Stimulated activated CD4-positive, alpha-beta T cell treated with anti-CD3 and anti-CD28 coated beads, Interleukin-15, amount 100 ng/mL, for 24 hours (primary cell): ENCODE results near the gene TIMM10B.
A peak's percentile ranks its signal among the peaks of the same experiment; 100 is the strongest.

Source experiments
- DNase-seq: peaks from one replicate; pipeline ENCODE4 v3.0.0-alpha.2; 2020

The TIMM10B gene

DNA sequence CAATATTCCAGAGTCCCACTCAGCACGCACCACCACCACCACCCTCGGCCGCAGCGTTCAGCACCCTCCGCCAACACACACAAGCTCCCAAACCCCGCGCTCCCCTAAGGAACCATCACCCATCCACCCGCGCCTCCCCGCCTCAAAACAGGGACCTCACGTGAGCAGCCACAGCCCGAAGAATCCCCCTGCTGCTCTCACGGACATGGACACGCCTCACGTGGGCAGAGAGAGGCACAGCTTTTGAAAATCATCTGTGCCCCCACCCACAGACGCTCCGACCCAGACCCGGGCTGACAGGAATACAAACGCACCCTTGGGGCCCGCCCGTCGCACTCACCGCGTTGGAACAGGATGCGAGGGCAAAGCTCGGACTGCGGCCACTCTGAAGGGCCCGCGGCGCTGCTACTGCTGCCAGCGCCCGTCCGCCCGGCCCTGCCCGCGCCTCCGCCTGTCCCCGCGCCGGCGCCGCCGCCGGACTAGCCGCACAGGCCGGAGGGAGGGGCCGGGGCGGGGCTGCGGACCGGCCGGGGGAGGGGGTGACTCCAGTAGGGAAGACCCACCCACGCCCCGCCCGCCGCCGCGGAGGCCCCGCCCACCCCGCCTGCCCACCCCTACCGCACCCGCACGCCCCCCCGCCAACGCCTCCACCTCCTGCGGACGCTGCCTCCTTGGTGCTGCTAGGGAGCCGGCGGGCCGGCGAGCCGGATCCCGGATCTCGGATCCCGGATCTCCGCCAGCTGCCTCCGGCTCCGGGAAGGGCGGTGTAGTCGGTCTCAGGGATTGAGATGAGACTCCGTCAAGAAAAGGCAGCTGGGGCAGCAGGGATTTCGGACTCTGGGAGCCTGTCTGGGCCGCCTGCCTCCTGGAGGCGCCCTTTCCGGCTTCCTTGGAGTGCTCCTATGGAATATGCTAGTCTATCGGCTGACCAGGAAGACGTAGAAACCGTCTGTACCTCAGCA, 7.6 kb upstream of the TIMM10B start, which contains the start of gene TRIM3:
Gene TRIM3, minus strand, starts transcription at position 491 of the 962 bp plus-strand sequence. CDS start 8,246 bp downstream, outside the sequence.
- DNase-seq = peak; percentile 79

DNA sequence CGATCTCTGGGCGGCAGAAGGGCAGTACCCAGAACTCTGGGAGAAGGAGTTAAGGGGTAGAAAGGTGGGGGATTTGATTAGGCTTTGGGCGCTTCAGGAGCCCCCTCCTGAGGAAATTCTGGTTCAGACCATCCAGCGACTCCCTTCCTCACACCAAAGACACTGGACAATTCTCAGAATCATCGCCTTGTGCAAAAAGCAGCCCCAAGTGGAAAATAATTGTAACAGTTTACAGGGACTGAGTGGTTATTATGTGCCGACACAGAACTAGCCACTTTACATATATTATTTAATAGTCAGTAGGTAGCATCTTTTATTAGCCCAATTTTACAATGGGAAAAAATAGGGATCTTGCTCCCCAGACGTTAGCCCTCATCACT, 6.9 kb upstream of the TIMM10B start:
- DNase-seq = no peak

DNA sequence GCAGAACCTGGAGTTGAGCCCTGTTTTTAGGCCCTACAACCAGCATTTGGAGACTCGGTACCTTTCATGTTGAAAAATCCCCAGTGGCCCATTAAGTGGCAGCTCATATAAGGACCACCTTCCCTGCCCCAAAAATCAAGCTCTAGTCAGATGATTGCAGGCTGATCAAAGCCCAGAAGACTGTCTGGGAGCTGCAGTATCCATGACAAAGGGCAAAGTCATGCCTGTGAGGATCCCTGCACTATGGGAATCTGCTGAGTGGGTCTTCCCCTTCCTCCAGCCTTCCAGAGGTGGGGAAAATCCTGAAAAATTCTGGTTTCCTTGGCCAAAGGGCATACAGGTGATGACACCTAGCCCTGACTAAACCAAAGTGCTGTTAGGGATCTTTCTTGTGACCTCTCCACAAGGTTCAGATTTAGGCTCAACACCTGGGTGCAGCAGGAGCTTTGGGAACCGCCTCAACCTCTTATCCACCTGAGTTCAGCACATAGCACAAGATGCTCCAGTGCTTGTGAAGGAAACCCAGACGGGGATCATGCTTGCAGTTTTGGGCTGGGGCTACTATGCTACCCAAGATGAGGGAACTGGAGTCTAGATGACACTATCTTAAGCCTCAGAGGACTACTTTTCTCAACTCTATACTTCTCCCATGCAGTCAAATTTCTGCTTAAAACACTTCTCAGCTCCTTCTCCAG, 6.3 kb upstream of the TIMM10B start:
- no peak for DNase-seq

DNA sequence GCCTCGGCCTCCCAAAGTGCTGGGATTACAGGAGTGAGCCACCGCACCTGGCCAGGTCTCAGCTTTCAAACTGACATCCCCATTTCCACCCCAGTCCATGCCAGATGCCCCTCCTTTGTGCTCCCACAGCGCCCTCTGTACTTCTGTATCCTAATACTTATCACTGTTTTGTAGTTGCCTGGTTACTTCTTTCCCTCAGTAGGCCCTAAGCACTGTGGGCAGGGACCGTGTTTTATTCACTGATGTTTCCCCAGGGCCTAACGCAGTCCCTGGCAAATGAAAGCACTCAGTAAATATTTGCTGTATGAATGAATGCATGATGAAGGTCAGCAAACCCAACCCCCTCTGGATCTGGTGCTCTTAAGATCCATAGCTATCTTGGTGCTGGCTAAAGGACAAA, 5.4 kb upstream of the TIMM10B start:
- no peak for DNase-seq

DNA sequence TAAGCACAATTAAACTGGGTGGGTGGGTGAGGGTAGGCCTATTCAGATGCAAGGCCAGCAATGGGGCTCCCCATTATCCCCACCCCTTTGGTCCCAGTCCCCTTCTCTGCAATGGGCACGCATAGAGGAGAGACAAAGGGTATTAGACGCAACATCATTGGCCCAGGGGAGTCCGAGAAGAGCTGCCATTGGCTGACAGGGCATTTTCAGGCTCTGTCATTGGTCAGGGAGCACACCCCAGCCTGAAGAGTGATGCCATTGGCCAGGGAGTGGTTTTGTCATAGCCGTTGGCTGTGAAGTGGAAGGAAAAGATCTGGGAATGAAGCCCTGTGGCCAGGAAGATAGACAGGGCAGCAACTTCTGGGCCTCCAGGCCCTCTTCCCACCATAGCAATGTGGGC, 4.7 kb upstream of the TIMM10B start:
- DNase-seq = no peak

DNA sequence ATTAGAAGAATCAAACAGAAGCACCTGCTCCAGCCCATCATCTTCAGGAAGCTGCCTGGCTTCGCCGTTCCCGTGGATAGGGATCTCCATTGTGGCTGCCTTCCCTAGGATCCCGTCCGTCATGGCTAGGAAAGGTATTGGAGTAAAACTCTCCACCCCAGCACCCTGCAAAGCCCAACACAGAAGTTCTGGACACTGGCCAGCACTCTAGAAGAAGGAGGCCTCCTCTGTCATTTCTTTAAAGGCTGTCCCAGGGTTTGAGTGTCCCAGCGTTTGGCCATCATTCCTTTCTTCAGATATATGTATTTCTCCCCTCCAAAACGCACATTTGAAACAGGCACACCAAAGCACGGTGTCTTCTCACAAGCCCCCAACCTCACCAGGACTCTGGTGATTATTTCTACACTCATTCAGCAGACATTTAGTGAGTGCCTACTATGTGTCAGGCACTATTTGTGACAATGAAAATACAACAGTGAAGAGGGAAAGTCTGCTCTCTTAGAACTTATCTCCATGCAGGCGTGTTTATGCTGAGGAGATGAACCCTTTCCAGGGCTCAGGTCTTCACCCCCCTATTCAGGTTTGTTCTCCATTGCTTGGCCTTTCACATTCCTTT, 894 bp upstream of the TIMM10B start:
- DNase-seq = no peak

DNA sequence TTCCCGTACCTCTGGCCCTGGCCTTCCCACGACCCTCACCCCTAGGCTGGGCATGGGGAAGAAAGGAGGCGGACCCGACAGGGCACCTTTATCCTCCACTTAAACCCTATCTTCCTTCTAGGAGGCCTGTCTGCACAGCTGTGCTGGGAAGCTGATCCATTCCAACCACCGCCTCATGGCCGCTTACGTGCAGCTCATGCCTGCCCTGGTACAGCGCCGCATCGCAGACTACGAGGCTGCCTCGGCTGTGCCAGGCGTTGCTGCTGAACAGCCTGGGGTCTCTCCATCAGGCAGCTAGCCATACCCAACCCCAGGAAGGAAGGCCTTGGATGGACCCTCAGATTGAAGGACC, 599 bp downstream of the TIMM10B start:
- peak; percentile 21 for DNase-seq

DNA sequence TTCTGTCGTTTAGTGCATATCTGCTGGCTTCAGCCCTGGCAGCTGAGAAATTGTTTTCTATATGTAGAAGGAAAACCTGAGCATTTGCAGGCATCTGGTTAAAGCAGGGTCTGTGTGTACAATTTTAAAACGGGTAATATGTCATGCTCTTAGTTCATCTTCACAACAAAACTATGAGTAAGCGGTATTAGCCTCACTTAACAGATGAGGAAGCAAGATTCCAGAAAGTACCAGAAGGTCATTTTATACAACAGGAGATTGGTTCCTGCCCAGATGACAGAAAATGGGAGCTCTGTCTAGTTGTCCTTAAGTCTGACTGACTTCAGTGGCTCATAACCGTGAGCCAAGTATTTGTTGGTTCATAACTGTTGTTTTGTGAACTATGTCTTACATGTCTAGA, 1.1 kb downstream of the TIMM10B start:
- no peak for DNase-seq

DNA sequence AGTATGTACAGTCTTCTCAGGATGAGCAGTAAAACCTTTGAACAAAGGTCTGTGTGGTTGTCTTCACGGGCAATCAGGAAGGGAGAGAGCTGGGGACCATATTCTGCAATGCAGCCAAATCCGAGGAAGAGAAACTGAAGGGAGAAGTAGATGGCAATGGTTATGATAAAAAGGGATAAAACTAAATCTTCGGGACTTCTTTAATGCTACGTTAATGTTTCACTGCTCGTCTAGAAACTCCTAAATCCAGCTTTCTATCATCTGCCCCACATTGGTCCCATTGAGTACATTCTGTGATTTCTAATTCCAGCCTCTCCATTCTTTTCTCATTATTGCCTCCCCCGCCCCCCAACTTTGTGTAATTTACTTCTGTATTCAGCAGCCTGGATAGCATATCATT, 1.7 kb downstream of the TIMM10B start:
- DNase-seq = no peak

DNA sequence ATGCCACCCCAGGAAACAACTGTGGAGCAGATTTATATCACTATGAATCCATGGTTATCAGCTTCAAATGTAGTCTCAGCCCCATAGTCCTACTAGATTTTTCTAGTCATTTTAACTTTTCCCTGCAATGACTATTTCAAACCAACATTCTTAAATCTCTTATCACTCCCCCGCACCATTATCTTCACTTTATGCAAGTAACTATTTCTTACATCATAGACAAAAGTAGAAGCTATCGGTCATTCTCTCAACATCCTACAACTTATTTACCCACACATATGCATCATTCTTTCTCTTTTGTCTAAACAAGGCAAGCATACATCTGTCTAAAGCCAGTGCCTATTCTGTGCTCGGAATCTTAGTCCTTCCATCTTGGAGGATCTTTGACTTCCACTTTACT, 4.4 kb downstream of the TIMM10B start:
- DNase-seq = no peak

DNA sequence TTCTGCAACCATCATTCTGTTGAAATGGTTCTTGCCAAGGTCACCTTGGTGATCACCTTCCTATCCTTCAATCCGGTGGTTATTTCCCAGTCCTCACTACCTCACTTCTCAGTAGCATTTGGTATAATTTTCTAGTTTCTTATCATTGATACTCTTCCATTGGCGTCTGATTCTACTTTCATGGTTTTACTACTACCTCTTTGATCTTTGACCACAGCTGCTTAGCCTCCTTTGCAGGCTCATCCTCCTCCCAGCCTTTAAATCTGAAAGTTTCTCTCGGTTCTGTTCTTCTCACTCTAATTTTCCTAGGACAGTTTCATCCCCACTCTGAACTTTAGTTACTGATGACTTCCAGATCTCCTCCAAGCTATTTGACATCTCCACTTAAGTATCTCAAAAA, 5.0 kb downstream of the TIMM10B start:
- no peak for DNase-seq

DNA sequence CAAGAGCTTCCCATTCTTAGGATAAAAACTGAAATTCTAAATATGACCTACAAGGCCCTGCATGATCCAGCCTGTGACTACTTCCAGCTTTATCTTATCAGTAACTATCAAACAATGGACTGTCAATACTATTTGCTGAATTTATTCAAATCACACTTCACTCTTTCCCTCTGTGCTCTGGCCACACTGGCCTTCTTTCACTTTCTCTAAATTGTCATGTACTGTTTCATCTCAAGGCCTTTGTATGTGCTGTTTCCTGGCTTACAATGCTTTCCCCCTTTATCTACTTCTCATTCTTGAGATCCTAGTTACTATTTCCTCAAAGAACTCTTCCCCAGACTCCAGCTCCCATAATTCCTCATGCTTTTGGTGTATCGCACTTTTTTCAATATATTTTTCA, 5.6 kb downstream of the TIMM10B start:
- DNase-seq = no peak

DNA sequence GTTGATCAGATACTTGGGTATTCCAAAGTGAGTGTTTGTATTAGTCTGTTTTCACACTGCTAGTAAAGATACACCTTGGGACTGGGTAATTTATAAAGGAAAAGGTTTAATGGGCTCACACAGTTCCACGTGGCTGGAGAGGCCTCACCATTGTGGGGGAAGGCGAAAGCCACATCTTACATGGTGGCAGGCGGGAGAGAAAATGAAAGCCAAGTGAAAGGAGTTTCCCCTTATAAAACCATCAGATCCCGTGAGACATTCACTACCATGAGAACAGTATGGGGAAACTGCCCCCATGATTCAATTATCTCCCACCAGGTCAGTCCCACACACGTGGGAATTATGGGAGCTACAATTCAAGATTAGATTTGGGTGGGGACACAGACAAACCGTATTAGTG, 7.0 kb downstream of the TIMM10B start:
- no peak for DNase-seq

DNA sequence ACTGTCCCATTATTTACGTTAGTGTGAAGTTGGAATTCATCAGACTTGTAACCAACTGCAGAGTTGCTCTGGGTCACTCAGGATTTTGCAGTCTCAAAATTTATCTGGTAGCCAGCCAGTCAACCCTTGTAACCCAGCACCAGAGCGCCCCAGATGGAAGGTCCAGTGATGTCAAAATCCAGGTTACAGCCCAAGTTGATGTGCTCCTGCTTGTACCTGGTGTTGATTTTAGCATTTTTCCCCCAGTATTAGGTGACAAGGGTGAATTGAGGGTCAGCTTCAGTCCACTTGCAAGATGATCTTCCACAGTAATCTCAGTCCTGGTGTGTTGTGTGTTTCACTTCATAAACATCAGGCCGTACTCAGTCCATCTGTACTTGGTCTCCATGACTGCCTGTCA, 7.5 kb downstream of the TIMM10B start:
- no peak for DNase-seq

DNA sequence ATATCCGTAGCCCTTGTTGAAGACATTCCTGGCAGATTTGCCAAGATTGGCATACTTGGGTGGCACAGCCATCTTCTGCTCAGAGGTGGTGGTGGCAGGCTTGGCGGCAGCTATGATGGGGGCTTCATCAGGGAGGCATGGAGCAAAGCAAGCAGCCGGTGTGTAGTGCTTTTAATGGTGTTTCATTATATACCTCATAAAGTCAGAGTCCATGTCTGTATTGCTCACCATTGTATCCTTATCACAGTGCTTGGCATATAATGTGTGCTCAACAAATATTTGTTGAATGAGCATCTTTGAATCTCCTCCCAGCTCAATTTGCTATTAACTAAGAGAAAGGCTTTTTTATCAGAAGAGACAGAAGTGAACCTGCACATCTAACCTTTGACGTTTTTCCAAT, 8.0 kb downstream of the TIMM10B start:
- DNase-seq = no peak

DNA sequence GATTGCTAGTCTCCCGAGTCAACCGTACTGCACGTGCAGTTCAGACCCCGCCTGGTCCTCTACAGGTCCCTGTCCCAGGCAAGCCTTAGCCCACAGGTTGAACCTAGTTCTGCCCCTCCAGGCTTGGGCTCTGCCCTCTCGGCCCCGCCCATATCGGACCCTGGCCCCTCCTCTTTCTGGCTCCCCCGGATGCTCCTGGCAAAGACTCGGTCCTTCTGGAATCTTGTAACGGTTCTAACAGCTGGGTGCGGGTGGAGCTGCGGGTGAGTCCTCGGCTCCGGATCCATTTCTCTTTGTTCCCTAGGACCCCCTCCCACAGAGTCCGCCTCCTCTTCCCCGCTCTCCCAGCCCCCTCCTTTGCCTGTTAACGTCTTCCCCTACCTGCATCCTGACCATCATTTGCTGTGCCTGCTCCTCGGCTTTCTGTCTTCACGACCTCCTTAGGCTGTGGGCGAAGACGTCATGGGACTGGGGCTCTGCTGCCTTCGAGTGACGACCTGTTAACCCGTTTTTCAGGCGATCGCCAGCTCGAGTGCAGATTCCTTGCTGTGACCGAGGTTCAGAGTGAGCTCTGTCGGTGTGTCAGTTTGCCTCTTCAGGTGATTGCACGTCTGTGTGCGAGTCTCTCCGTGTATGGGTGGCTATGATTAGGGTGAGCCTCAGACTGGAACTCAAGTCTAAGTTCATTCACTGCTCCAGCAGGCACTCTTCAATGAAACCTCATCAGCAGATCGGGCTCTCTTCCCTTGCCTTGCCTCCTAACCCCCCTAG, 16.0 kb downstream of the TIMM10B start, which contains the start of gene DNHD1:
Gene DNHD1, plus strand, starts transcription at position 212 of the 771 bp plus-strand sequence. CDS start 936 bp downstream, outside the sequence.
- DNase-seq = no peak

DNA sequence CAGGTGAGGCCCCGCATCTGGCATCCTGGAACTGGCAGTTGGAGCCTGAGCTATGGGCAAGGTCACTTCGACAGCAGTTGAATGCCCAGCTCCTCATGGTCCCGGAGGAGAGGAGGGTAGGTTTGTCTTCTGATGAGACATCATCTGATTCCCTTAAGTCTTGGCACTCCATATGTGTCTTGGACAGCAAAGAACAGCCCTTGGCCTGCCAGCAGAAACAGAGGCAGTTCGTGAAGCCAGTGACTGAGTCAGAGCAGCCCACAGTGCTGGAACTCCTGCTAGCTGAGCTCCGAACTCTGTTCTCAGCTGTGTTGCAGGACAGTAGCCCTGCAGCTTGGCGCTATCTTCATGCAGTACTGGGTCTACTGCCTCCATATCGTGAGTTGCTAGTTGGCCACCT, 16.8 kb downstream of the TIMM10B start:
- no peak for DNase-seq

DNA sequence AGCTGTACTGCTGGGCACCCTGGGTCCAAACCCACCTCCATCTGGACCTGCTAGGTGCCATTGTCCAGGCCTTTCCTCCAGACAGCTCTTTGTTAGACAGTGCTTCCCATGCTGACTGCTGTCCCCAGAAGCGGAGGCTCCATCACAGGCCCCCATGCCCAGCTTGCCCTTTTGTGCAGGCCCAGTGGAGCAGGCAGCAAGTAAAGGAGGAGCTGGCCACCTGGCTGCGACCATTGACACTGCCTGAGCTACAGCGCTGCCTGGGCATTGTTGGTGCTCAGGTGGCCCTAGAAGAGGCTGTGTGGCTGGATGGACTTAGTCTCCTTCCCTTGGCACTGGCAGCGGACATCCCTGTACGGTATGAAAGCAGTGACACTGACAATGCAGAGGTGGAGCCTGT, 17.2 kb downstream of the TIMM10B start:
- no peak for DNase-seq

DNA sequence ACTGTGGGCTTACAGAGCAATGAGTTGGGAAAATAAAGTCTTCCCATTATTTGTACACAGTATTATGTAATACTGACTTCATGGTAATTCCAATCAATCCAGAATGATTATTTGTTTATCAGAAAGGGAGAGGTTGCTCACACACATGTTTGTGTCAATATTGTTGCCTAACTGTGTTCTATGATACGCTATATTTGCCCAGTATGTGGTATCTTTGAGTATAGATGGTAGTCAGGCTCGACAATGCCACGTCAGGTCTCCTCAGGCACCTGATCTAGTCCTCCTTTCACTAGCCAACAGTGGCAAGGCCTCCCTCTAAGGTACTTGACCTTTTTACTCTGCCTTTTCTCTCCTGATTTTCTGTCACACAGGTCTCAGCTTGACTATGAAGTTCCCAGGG, 21.1 kb downstream of the TIMM10B start:
- no peak for DNase-seq

DNA sequence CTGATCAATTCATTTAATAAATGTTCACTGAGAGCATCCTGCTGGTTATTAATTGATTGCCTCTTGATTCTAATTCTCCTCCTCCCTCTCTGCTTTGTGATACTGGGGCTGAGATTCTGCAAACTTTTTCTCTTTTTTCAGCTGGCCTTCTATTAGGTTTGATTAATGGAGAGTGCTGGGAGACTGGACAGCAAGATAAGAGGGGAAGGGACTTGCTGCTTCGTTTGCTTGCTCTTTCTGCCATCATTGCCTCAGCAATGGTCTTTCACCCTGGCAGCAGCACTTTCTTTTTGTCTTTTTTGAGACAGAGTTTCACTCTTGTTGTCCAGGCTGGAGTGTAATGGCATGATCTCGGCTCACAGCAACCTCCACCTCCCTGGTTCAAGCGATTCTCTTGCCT, 22.9 kb downstream of the TIMM10B start:
- no peak for DNase-seq

DNA sequence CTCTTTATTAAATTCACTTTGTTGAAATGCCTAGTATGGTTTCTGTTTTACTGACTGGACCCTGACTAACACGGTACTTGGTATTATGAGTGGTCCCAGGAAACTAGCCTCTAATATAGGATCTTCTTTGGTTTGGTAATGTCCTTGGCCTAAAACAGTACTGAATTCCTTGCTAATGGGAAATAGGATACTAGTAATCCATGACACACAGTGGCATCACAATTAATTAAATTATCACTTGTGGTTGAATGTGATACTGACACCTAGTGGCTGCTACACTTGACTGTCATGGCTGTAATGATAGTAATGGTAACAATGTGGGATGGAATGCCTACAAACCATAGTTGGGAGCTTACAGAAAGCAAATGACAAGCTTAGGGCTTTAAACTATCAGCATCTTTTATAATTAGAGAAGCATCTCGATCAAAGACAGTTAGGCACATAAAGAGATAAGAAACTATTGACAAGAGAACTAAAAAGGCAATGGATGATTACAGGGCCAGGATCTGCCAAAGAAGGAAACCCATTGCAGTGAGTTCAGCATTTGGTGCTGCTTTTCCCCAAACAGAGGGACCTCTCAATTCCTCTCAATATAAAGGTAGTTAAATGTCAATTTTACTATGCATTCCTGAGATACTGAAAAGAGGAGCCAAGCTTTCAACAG, 24.4 kb downstream of the TIMM10B start:
- DNase-seq = peak; percentile 10

DNA sequence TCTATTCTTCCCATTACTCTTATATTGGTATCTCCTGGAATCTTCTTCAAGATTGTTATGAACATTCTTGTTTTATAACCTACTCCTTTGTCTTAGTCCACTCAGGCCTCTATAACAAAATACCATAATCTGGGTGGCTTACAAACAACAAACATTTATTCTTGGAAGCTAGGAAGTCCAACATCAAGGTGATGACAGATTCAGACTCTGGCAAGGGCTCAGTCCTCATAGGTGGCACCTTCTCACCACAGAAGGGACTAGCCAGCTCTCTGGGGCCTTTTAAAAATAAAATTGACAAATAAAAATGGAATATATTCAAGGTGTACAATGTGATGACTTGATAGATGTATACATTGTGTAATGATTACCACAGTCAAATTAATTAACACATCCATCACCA, 35.6 kb downstream of the TIMM10B start:
- DNase-seq = no peak
